SK-N-MC (cell line): Measurements from ENCODE around the gene SLC11A1.

Experiments used
- EZH2 ChIP-seq: fragments of 200-600 bp; sonication (generic); IDR thresholded peaks from one replicate; pipeline ENCODE4 v1.6.1; 2017; ENCODE audit warnings: antibody characterized with exemption
- FOXP2 ChIP-seq: optimal IDR thresholded peaks from 2 replicates; pipeline ENCODE3; 2011; ENCODE audit warnings: mild to moderate bottlenecking, moderate library complexity; ENCODE audit not compliant: insufficient read depth; ENCODE audit errors: extremely low read length, control extremely low read depth

DNA sequence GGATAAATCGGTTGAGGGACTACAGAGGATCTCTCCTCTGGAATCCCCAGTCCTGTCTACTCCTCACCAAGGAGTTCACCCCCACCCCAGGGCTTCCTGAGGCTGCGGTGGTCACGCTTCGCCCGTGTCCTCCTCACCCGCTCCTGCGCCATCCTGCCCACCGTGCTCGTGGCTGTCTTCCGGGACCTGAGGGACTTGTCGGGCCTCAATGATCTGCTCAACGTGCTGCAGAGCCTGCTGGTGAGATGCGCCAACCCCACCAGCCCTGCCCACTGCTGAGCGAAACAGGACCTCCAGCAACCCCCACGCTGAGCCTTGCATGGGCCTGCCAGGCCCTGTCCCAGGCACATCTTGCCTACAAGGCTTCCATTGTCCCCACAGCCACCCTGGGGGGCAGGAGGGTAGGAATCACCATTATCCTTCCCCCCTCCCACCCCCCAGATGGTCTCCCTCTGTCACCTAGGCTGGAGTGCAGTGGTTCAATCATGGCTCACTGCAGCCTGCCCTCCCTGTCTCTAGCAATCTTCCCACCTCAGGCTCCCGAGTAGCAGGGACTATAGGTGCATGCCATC, 10.9 kb downstream of the SLC11A1 start:
- no peak for TF ChIP-seq EZH2
- no peak for TF ChIP-seq FOXP2
